ENCODE results near the gene SLX4IP.

The SLX4IP gene

DNA sequence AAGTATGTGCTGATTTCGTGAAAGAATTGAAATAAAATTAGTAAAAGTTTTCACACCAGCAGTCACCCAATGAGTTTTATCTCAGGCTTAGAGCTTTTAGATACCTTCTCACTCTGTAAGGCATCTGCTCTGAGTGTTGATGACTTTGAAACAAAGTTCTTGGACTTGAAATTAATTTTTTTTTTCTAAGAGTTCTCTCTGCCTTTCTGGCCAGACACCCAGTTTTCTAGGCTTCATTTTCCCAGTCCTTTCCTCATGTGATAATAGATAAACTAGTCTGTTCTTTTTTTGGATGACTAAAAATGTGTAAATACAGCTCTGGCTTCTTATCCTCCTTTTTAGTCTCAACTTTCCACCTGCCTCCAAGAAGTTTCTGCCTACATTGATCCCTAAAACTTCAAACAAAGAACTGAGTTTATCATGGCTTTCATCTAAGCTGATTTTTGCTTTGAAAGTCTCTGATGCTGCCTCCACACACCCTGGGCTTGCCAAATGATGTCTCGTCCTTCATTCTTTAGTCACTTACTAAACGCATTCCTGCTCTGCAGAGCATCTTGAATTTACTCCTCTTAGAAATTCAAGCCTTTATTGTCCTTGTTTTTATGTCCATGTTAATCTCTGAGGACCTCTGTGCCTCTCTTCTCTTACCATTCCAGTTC is 32.7 kb downstream of the SLX4IP start:
- DNase-seq = no peak

DNA sequence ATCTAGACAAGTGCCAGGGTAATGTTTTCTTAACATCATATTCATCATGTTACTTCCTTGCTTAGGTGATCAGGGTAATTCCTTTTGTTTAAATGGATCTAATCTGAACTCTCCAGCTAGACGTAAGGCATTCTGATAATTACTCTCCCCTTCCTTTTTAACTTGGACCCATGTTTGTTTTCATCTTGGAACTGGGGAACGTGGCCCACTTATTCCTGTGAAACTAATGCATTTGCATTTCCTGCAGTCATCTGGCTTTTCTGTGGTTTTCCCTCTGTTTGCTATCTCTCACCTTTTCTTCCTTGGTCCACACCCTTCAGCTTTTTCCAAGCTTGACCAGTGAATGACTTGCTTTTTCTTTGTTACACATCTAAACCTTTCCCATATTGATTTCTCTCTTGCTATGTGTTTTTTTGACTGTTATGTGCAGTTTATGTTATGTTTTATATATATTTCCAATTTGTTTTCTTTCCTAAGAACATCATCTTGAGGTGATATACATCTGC is 33.3 kb downstream of the SLX4IP start:
- no peak for DNase-seq

GRCh38 chr20:10469056-10469455 is 34.0 kb downstream of the SLX4IP start:
- DNase-seq = no peak

DNA sequence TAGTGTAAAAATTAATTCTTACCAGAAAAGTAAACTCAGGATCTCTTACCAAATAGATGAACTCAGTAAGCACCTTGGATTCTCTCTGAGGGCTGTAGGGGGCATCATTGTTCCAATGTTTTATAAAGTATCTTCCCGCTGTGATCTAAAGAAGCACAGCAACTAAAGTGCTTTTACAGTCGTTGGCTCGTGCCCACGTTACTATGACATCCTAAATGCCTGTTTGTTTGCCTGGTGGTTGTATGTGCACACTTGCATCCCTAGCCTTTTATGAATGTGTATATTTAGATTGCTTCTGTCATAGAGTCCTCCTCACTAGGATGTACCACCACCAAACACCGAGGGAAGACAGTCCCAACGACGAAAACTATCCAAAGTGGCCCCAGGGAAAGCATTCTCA is 34.5 kb downstream of the SLX4IP start:
- peak; percentile 33 for DNase-seq

DNA sequence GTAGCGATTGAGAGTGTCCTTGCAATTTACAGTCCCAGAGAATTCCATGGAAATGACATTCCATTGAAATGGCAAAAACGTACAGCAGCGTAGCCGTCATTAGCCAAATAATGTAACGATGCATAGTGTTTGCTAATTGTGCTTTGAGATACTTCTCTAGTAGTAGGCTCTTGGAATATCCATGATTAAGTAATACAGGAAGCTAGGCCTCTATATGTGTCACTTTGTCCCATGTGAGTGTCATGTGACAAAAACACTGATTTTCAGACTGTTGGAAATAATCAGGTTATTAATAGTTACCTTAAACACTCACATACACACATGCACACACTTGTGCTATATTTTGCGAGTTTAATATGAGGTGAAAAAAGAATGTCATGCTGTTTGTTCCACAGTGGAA is 35.2 kb downstream of the SLX4IP start:
- no peak for DNase-seq

DNA sequence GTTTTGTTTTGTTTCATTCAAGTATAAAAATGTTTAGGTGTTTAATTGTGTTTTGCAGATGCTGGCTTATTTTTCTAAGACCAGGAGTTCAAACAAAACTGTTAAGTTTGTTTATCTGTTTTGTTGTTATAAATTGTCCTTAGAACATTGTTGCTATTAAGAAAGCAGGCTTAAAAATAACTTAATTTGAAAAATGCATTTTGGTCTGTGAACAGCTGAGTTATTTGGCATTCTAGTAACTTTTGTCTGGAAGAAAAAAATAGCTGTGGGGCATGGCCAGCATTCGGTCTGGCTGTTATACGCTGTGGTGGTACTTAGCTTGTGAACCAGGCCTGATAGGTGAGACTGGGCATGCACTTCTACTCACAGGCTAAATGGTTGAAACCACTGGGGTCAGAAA is 37.8 kb downstream of the SLX4IP start:
- DNase-seq = no peak

DNA sequence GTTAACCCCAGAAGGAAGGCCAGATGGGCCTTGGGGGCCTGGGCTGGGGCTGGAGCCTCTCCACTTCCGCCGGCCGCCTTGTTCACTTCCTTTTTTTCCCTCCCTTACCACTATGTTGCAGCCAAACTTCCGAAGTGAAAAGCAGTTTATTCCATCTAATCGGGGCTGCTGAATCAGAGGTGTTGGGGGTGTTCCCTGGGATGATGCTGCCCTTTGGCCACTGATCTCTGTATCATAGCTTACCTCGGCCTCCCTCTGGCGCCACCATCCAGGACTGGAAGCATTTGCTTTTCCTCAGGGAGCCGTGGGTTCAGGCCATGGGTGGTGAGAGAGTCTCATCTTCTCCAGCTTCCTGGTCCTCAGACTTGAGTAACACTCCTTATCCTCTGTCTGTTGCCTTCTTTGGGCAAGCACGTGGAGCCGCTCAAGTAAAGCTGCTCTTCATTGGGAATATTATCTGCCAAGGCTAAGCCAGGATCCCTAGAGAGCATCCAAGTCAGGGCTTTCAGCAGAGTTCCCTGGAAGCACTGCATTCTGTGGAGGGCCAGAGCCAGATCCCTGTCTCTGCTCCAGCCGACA is 39.6 kb downstream of the SLX4IP start:
- no peak for DNase-seq

GRCh38 chr20:10475225-10475624 is 40.1 kb downstream of the SLX4IP start:
- DNase-seq = no peak

GRCh38 chr20:10476319-10476724 is 41.2 kb downstream of the SLX4IP start:
- no peak for DNase-seq

DNA sequence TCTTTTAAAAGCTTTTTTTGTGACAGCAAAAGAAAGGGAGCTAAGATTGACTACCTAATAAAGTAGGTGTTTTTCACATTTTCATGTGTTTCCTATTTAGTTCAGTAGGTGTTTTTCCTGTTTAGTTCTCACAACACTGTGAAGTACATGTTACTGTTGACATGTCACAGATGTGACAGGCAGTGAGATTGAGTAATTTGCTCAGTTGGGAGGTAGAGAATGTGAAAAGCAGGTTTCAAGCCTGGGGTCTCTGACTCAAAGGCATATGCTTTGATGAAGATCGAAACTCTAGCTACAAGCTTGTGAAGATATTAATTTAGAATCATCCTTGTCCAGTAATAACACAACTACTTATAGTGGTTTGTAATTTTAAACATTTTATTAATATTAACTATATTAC is 43.1 kb downstream of the SLX4IP start:
- DNase-seq = no peak

- DNase-seq = no peak
Observed at GRCh38 chr20:10478930-10479329, 43.8 kb downstream of the SLX4IP start.

DNA sequence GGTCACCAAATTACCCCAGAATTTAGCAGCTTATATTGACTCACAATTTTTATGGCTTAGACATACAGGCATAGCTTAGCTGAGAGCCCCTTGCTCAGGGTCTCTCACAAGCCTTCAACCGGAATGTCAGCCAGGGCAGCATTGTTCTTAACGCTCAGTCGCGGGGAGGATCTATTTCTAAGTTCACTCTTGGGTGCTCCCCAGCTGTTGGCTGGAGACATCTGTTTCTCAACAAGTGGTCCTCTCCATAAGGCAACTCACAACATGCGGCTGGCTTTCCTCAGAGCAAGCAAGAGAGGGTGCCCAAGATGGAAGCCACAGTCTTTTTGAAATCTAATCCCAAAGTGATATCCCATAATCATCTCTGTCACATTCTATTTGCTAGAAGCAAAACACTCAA is 46.6 kb downstream of the SLX4IP start:
- no peak for DNase-seq

- no peak for DNase-seq
Observed at GRCh38 chr20:10483691-10484090, 48.6 kb downstream of the SLX4IP start.

- no peak for DNase-seq
Observed at GRCh38 chr20:10487142-10488136, 52.3 kb downstream of the SLX4IP start.

- DNase-seq = no peak
Observed at GRCh38 chr20:10488534-10488933, 53.4 kb downstream of the SLX4IP start.

DNA sequence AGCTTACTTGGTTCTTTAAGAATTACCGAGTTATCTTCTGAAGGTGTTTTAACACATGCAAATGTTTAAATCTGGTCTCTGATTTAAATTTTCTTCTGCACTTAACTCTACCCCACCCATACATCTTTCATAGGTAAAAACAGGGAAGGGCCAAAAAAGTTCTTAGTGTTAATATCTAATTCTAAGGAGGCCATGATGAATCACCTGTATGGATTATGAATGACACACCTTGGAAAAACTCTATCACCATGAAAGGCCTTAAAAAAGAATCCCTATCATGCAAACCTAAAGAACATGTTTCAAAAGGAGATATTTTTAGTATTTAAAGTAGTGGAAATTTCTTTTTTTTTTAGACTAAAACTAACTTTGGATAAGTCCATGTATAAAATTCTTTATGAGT is 54.7 kb downstream of the SLX4IP start:
- DNase-seq = no peak

DNA sequence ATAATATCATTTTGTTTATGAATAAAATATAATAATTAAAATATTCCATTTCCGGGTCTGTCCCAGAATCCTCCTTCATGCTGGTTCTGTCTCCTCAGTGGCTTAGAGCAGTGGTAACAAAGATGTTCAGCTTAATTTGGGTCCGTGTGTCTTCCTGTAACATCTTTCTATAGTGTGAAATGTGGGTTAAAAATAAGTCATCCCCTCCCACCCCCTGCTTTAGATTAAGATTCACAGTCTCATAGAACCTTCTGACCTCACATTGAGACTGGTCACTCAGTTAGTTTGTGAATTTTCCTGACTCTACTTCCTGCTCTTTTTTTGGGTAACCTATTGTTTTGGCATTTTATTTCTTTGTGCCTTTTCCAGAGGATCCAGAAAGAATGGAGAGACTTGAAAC is 55.2 kb downstream of the SLX4IP start:
- DNase-seq = no peak

GRCh38 chr20:10490706-10491105 is 55.6 kb downstream of the SLX4IP start:
- no peak for DNase-seq

DNA sequence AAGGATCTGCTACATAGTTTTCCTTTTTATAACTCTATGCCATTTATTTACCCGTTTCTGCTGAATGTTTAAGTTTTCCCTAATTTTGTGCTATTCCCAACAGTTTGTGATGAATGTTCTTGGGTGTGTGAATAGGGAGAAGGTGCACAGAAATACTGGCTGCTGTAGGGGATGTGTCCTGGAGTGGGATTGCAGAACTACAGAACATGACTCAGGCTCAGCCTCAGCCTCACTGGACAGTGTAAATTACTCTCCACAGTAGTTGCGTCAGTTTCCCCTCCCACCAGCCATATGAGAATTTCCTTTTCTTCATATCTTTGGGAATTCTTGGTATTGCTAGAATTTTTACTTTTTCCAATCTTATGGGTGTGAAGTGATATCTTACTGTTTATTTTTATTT is 57.0 kb downstream of the SLX4IP start:
- DNase-seq = no peak

DNA sequence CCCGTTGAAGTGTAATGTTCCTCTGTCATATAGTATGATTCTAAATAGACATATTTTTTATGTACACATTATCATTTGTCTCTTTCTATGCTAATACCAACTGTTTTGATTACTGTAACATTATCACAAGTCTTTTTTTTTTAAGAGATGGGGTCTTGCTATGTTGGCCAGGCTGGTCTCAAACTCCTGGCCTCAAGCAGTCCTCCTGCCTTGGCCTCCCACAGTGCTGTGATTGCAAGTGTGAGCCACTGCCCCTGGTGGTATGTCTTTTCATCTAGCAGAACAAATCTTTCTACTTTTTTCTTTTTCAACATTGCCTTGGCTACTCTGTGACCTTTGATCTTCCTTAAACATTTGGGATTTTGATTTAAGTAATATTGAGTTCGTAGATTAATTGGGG is 57.7 kb downstream of the SLX4IP start:
- no peak for DNase-seq

DNA sequence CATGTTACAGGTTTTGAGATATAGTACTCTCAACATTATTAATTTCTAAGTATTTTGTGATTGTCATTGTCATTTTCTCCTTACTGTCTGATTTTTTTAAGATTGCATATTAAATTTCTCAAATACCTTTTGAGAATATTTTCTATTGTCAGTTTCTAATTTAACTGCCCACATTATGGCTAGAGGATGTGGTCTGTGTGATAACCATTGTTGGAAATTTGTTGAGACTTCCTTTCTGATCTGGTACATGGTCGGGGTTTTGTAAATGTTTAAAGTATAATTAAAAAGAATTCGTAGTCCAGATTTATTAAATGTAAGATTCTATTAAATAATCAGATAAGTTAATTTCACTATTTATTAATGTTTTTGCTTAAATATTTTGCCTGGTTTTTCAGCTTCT is 60.1 kb downstream of the SLX4IP start:
- no peak for DNase-seq

- DNase-seq = no peak
Observed at GRCh38 chr20:10496465-10496864, 61.4 kb downstream of the SLX4IP start.

- DNase-seq = no peak
Observed at GRCh38 chr20:10497283-10497682, 62.2 kb downstream of the SLX4IP start.

DNA sequence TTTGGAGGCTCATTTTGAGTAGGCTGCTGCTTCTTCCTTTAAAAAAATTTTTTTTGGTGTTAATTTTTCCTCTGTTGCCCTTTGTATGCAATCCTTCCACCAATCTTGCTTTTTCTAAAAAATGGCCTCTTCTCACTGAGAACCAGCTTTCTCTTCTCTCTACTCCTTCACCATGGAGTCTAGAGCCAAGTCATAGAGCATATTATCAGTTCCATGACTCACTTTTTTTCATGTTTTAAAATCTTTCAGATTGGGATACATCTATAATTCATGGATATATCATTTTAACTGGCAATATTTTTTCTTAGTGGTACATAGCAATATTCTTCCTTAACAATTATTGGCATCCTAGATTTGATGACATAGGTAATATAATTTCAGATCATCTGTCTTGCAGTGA is 62.7 kb downstream of the SLX4IP start:
- no peak for DNase-seq
